ENCODE data around the gene PHLDB3. TPM values are rescaled to one million over a fixed set of nuclear protein-coding genes. Genes with fewer than 3 reads are reported as not detected.

The PHLDB3 gene
- total RNA-seq, 1 experiment from 2014 or later, result 5.6 TPM

- Histone ChIP-seq H3K27me3 (ENCODE audit: low read length) (no peaks in the 10 kb centered on the region), H3K4me2 (ENCODE audit: low read depth, low read length, poor library complexity, severe bottlenecking) (no peak overlapping the region), H3K36me3 (ENCODE audit: insufficient read depth, low read length) (no peaks in the 10 kb centered on the region), H3K9me2 (replicated peaks; ENCODE audit: insufficient read depth, low read length) (no peaks in the 10 kb centered on the region), H2AFZ (ENCODE audit: low read length) (no peak overlapping the region), H3K27ac (ENCODE audit: low read length) (no peak overlapping the region), H3K9me3 (ENCODE audit: low read length) (no peaks in the 10 kb centered on the region), H3K79me2 (ENCODE audit: low read length) (no peaks in the 10 kb centered on the region), H3K4me3 (ENCODE audit: low read length) (no peak overlapping the region), H4K20me1 (ENCODE audit: insufficient read depth, low read depth, low read length) (no peaks in the 10 kb centered on the region), H3K9ac (ENCODE audit: low read length) (no peak overlapping the region), H3K4me1 (ENCODE audit: low read length) (no peaks in the 10 kb centered on the region)
- no peak for DNase-seq
These were observed 44.1 kb downstream of the PHLDB3 start for GRCh38 chr19:43460362-43461016.

GRCh38 chr19:43457809-43458208, 46.7 kb downstream of the PHLDB3 start:
- Histone ChIP-seq H3K36me3 (ENCODE audit: insufficient read depth, low read length) (no peaks in the 10 kb centered on the region), H3K4me2 (ENCODE audit: low read depth, low read length, poor library complexity, severe bottlenecking) (no peak overlapping the region), H4K20me1 (ENCODE audit: insufficient read depth, low read depth, low read length) (no peaks in the 10 kb centered on the region), H2AFZ (ENCODE audit: low read length) (no peak overlapping the region), H3K27ac (ENCODE audit: low read length) (no peak overlapping the region), H3K4me1 (ENCODE audit: low read length) (no peaks in the 10 kb centered on the region), H3K9me3 (ENCODE audit: low read length) (no peaks in the 10 kb centered on the region), H3K9me2 (replicated peaks; ENCODE audit: insufficient read depth, low read length) (no peaks in the 10 kb centered on the region), H3K79me2 (ENCODE audit: low read length) (no peaks in the 10 kb centered on the region), H3K27me3 (ENCODE audit: low read length) (no peaks in the 10 kb centered on the region), H3K4me3 (ENCODE audit: low read length) (no peak overlapping the region), H3K9ac (ENCODE audit: low read length) (no peak overlapping the region)
- DNase-seq, result no peak

- Histone ChIP-seq H3K9me3 (ENCODE audit: low read length) (no peaks in the 10 kb centered on the region), H4K20me1 (ENCODE audit: insufficient read depth, low read depth, low read length) (no peaks in the 10 kb centered on the region), H3K9me2 (replicated peaks; ENCODE audit: insufficient read depth, low read length) (no peaks in the 10 kb centered on the region), H3K79me2 (ENCODE audit: low read length) (no peaks in the 10 kb centered on the region), H3K9ac (ENCODE audit: low read length) (no peak overlapping the region), H3K27ac (ENCODE audit: low read length) (no peak overlapping the region), H3K4me1 (ENCODE audit: low read length) (no peaks in the 10 kb centered on the region), H3K4me3 (ENCODE audit: low read length) (no peak overlapping the region), H3K4me2 (ENCODE audit: low read depth, low read length, poor library complexity, severe bottlenecking) (no peak overlapping the region), H3K36me3 (ENCODE audit: insufficient read depth, low read length) (no peaks in the 10 kb centered on the region), H3K27me3 (ENCODE audit: low read length) (no peaks in the 10 kb centered on the region), H2AFZ (ENCODE audit: low read length) (no peak overlapping the region)
- no peak for DNase-seq
These were observed 49.0 kb downstream of the PHLDB3 start for GRCh38 chr19:43455321-43456113.

GRCh38 chr19:43454031-43454430, 50.5 kb downstream of the PHLDB3 start:
- H3K9ac ChIP-seq (ENCODE audit: low read length), result no peak overlapping the region
- H4K20me1 ChIP-seq (ENCODE audit: insufficient read depth, low read depth, low read length), result no peaks in the 10 kb centered on the region
- H3K4me3 ChIP-seq (ENCODE audit: low read length), result no peak overlapping the region
- no peaks in the 10 kb centered on the region for H3K9me2 ChIP-seq (replicated peaks; ENCODE audit: insufficient read depth, low read length)
- no peaks in the 10 kb centered on the region for H3K36me3 ChIP-seq (ENCODE audit: insufficient read depth, low read length)
- DNase-seq, result no peak
- no peak overlapping the region for H3K27ac ChIP-seq (ENCODE audit: low read length)
- no peak overlapping the region for H3K4me2 ChIP-seq (ENCODE audit: low read depth, low read length, poor library complexity, severe bottlenecking)
- no peaks in the 10 kb centered on the region for H3K27me3 ChIP-seq (ENCODE audit: low read length)
- no peaks in the 10 kb centered on the region for H3K9me3 ChIP-seq (ENCODE audit: low read length)
- H3K4me1 ChIP-seq (ENCODE audit: low read length), result no peaks in the 10 kb centered on the region
- no peak overlapping the region for H2AFZ ChIP-seq (ENCODE audit: low read length)
- no peaks in the 10 kb centered on the region for H3K79me2 ChIP-seq (ENCODE audit: low read length)

- Histone ChIP-seq H4K20me1 (ENCODE audit: insufficient read depth, low read depth, low read length) (no peaks in the 10 kb centered on the region), H3K4me1 (ENCODE audit: low read length) (no peaks in the 10 kb centered on the region), H2AFZ (ENCODE audit: low read length) (no peak overlapping the region), H3K9me3 (ENCODE audit: low read length) (no peaks in the 10 kb centered on the region), H3K36me3 (ENCODE audit: insufficient read depth, low read length) (no peaks in the 10 kb centered on the region), H3K4me2 (ENCODE audit: low read depth, low read length, poor library complexity, severe bottlenecking) (no peak overlapping the region), H3K9ac (ENCODE audit: low read length) (no peak overlapping the region), H3K27me3 (ENCODE audit: low read length) (no peaks in the 10 kb centered on the region), H3K4me3 (ENCODE audit: low read length) (no peak overlapping the region), H3K27ac (ENCODE audit: low read length) (no peak overlapping the region), H3K9me2 (replicated peaks; ENCODE audit: insufficient read depth, low read length) (no peaks in the 10 kb centered on the region), H3K79me2 (ENCODE audit: low read length) (no peaks in the 10 kb centered on the region)
- no peak for DNase-seq
These were observed 52.0 kb downstream of the PHLDB3 start for GRCh38 chr19:43452582-43452981.

GRCh38 chr19:43450545-43450997, 54.0 kb downstream of the PHLDB3 start:
- Histone ChIP-seq H4K20me1 (ENCODE audit: insufficient read depth, low read depth, low read length) (no peaks in the 10 kb centered on the region), H3K79me2 (ENCODE audit: low read length) (no peaks in the 10 kb centered on the region), H3K9me3 (ENCODE audit: low read length) (no peaks in the 10 kb centered on the region), H2AFZ (ENCODE audit: low read length) (no peak overlapping the region), H3K4me1 (ENCODE audit: low read length) (no peaks in the 10 kb centered on the region), H3K27me3 (ENCODE audit: low read length) (no peaks in the 10 kb centered on the region), H3K4me2 (ENCODE audit: low read depth, low read length, poor library complexity, severe bottlenecking) (no peak overlapping the region), H3K9ac (ENCODE audit: low read length) (no peak overlapping the region), H3K36me3 (ENCODE audit: insufficient read depth, low read length) (no peaks in the 10 kb centered on the region), H3K27ac (ENCODE audit: low read length) (no peak overlapping the region), H3K9me2 (replicated peaks; ENCODE audit: insufficient read depth, low read length) (no peaks in the 10 kb centered on the region), H3K4me3 (ENCODE audit: low read length) (no peak overlapping the region)
- DNase-seq, result no peak

GRCh38 chr19:43447655-43448054, 56.9 kb downstream of the PHLDB3 start:
- H3K9me2 ChIP-seq (replicated peaks; ENCODE audit: insufficient read depth, low read length), result no peaks in the 10 kb centered on the region
- no peak overlapping the region for H2AFZ ChIP-seq (ENCODE audit: low read length)
- no peak overlapping the region for H3K4me2 ChIP-seq (ENCODE audit: low read depth, low read length, poor library complexity, severe bottlenecking)
- H4K20me1 ChIP-seq (ENCODE audit: insufficient read depth, low read depth, low read length), result no peaks in the 10 kb centered on the region
- no peak for DNase-seq
- H3K27me3 ChIP-seq (ENCODE audit: low read length), result no peaks in the 10 kb centered on the region
- H3K4me1 ChIP-seq (ENCODE audit: low read length), result no peaks in the 10 kb centered on the region
- H3K9ac ChIP-seq (ENCODE audit: low read length), result no peak overlapping the region
- H3K4me3 ChIP-seq (ENCODE audit: low read length), result no peak overlapping the region
- H3K36me3 ChIP-seq (ENCODE audit: insufficient read depth, low read length), result no peaks in the 10 kb centered on the region
- no peaks in the 10 kb centered on the region for H3K79me2 ChIP-seq (ENCODE audit: low read length)
- no peak overlapping the region for H3K27ac ChIP-seq (ENCODE audit: low read length)
- H3K9me3 ChIP-seq (ENCODE audit: low read length), result no peaks in the 10 kb centered on the region

- Histone ChIP-seq H3K9me2 (replicated peaks; ENCODE audit: insufficient read depth, low read length) (no peaks in the 10 kb centered on the region), H3K4me3 (ENCODE audit: low read length) (no peak overlapping the region), H3K4me1 (ENCODE audit: low read length) (no peaks in the 10 kb centered on the region), H3K27me3 (ENCODE audit: low read length) (no peaks in the 10 kb centered on the region), H3K27ac (ENCODE audit: low read length) (no peak overlapping the region), H3K9me3 (ENCODE audit: low read length) (no peaks in the 10 kb centered on the region), H3K36me3 (ENCODE audit: insufficient read depth, low read length) (no peaks in the 10 kb centered on the region), H4K20me1 (ENCODE audit: insufficient read depth, low read depth, low read length) (no peaks in the 10 kb centered on the region), H2AFZ (ENCODE audit: low read length) (no peak overlapping the region), H3K9ac (ENCODE audit: low read length) (no peak overlapping the region), H3K4me2 (ENCODE audit: low read depth, low read length, poor library complexity, severe bottlenecking) (no peak overlapping the region), H3K79me2 (ENCODE audit: low read length) (no peaks in the 10 kb centered on the region)
- DNase-seq, result peak; percentile 87
These were observed 57.6 kb downstream of the PHLDB3 start for GRCh38 chr19:43446746-43447489.
